Left lobe of liver (tissue), 2 donors: ENCODE results near the gene SELENOI. TPM values are rescaled to one million over a fixed set of nuclear protein-coding genes. Genes with fewer than 3 reads are reported as not detected.

Experiments
- ATAC-seq: fragments of 200-7000 bp; cut with Tn5 transposase; one replicate; pipeline ENCODE4 v1.9.1; 2020; ENCODE audit warnings: mild to moderate bottlenecking, moderate library complexity
- DNase-seq: peaks from one replicate; pipeline ENCODE4 v3.0.0-alpha.2; 2020; ENCODE audit warnings: low spot score
- total RNA-seq: library from RNA; stranded (reverse); gene quantifications from one replicate; pipeline ENCODE4 v1.2.1, GENCODE V29; 2021
- donor health status: DM: no; HTN: no; CAD: no; lungs with moderate emphysema.
- donor health status: DM: no; HTN: yes; CAD: no.

The SELENOI gene
- total RNA-seq, 1 donor from 2014 or later = 26.4 TPM

GRCh38 chr2:26401739-26402541 lies 56.0 kb downstream of the SELENOI start, which contains the start of gene DRC1:
Gene DRC1, plus strand, starts transcription at chr2:26401920. Its CDS starts 70 bp downstream, at chr2:26401990.
- DNase-seq (no peak), ATAC-seq (peak; percentile 60)

DNA sequence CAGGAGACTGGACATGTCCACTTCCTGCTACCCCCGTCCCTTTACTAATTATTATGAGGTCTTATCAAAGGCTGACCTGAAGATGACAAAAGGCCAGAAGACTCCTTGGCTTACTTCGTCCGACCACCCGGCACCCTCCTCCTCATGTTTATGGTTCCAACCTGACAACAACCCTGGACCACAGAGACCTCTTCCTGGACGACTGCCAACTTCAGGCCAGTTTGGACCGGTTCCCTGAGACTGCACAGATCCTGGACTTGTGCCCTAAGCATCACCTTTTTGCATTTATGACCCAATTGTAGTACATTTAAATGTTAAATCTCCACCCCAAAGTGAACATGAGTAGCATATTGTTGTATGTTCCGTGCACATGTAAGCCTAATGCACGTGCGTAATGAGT lies 61.6 kb downstream of the SELENOI start:
- DNase-seq = no peak
- ATAC-seq = no peak

- DNase-seq = no peak
- no peak for ATAC-seq
Measured at GRCh38 chr2:26409785-26410184, 63.8 kb downstream of the SELENOI start.

DNA sequence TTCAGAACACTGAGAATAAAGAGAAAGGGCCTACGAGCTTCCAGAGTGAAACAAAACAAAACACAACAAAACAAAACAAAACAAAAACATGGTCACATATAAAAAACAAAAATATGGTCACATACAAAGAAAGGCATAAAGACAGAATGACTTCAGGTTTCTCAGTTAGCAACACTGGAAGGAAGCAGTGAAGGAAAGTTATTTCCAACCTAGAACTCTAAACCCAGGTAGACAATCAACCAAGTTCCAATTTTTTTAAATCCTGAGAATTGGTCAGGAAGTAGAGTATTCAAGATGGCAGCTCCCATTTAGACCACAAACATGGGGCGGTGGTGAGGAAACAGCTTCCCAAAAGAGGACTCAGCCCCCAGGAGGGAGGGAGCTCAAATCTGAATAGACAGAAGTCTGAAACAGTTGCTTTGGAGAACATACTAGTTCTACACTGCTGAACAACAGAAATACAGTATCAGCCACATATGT lies 64.9 kb downstream of the SELENOI start:
- ATAC-seq (no peak), DNase-seq (no peak)

DNA sequence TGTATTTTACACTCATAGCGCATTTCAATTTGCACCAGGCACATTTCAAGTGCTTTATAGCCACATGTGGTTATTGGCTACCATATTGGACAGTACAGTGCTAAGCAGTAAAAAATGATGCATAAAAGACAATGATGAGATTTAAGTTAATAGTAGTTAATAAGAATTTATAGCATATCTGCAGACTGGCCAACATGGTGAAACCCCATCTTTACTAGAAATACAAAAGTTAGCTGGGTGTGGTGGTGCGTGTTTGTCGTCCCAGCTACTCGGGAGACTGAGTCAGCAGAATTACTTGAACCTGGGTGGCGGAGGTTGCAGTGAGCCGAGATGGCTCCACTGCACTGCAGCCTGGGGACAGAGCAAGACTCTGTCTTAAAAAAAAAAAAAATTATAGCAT lies 65.5 kb downstream of the SELENOI start:
- ATAC-seq (no peak), DNase-seq (no peak)

- DNase-seq = no peak
- peak; percentile 79 for ATAC-seq
Measured at GRCh38 chr2:26412091-26412673, 66.2 kb downstream of the SELENOI start.

GRCh38 chr2:26414311-26414710 lies 68.4 kb downstream of the SELENOI start:
- ATAC-seq (no peak), DNase-seq (no peak)

- no peak for ATAC-seq
- no peak for DNase-seq
Measured at GRCh38 chr2:26421961-26422360, 76.0 kb downstream of the SELENOI start.

GRCh38 chr2:26422947-26423629 lies 77.1 kb downstream of the SELENOI start:
- ATAC-seq = no peak
- no peak for DNase-seq

- ATAC-seq (no peak), DNase-seq (no peak)
Measured at GRCh38 chr2:26423750-26424149, 77.8 kb downstream of the SELENOI start.

GRCh38 chr2:26424221-26424620 lies 78.3 kb downstream of the SELENOI start:
- ATAC-seq = no peak

DNA sequence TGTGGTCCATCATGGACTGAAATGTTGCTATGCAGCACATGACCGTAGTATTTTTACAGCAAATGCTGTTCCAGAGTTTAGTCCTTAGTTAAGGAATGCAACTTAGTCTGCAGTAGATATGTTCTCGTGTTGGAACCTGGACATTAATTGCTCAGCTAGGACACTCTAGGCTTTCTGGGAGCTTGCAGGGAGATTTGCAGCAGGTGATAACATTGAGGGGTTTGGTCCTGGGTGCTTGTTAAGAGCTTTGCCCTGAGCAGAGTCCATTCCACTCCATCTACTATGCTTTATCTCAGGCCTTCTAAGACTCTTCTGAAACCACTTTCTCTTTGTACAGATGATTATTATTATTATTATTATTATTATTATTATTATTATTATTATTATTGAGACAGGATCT lies 82.9 kb downstream of the SELENOI start:
- ATAC-seq (no peak), DNase-seq (no peak)

More at GRCh38 chr2:26424221-26424620, 78.3 kb downstream of the SELENOI start:
- DNase-seq = no peak

DNA sequence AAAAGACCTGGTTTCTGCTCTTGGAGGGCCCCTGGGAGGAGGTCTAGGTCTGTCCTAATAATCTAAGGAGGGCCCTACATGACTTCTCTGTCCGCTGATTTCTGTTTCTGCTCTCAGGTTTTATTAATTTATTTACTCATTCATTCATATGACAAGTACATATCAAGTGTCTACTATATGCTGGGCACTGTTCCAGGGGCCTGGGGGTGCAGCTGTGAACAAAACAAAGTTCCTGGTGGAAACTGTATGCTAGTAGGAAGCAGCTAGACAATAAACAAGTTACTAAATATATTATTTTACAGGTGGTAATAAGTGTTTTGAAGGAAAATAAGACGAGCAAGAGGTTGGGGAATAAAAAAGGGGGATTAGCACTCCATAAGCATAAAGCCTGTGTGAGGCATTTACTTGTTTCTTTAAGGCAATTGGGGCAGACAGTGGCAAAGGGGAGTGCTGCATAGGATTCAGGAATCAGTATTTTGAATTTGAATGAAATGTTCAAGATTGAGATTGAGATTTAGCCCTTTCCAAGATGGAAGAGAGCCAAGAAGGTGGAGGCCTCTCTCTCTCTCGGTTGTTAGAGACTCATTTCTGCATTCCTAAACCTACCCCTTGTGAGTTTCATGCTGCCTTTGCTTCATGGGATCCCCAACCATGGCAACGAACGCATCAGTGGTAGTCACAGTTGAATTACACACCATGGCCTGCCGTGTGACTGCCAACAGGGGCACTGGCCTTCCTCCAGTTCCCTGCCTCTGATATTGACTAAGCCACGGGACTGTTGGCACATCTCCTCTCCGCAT lies 84.0 kb downstream of the SELENOI start:
- peak; percentile 61 for DNase-seq
- ATAC-seq = peak; percentile 85

- DNase-seq (no peak), ATAC-seq (no peak)
Measured at GRCh38 chr2:26430826-26431225, 84.9 kb downstream of the SELENOI start.

- ATAC-seq (no peak), DNase-seq (no peak)
Measured at GRCh38 chr2:26432363-26432762, 86.4 kb downstream of the SELENOI start.

DNA sequence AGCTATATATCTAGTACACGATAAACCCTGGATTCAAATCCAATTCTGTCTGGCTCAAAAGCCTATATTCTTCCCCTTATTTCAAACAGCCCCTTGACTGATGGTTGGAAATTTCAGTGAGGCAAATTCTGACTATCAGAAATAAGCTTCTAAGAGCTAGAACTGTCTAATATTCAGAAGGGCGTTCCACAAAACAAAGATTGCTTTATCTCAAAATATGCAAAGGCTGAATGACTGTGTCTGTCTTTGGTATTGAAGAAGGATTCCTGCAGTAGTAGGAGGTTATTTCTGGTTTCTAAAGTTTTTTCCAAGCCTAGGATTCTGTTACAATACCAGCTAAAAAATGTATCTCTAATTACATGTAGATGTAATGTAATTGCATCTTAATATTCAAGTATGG lies 86.9 kb downstream of the SELENOI start:
- no peak for ATAC-seq
- DNase-seq = no peak

DNA sequence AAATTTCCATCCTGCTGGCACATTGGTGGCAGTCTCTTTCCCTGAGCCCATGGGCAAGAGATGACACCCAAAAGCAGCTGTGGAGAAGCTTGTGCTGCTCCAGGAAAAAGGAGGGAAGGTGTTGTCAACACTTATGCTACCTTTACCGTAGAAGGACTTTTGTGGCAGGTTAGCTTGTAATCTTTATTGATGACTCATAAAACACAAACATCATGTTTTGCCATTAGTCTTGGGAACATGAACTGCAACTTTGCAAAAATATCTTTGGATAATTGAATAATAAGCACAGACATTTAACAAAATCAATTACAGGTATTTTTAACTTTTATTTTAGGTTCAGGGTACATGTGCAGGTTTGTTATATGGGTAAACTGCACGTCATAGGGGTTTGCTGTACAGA lies 89.2 kb downstream of the SELENOI start:
- DNase-seq (no peak), ATAC-seq (no peak)

GRCh38 chr2:26438526-26438925 lies 92.6 kb downstream of the SELENOI start:
- DNase-seq (no peak), ATAC-seq (no peak)

DNA sequence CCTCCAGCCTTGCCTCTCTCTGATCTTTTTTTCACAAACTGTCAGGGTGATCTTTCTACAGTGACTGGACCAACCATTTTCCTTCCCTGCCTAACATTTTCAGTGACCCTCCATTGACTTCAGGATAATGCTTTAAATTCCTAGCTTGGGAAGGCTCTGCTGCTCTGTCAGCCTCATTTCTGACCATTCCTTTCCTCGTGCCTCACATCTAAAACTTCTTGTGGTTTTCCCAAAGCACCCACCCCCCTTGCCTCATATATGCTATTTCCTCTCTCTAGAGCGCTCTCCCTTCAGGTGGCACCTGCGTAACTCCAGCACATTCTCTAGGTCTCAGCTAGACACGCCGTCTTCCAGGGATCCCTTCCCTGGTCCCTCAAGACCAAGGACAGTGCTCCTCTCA lies 93.0 kb downstream of the SELENOI start:
- ATAC-seq = no peak
- no peak for DNase-seq

DNA sequence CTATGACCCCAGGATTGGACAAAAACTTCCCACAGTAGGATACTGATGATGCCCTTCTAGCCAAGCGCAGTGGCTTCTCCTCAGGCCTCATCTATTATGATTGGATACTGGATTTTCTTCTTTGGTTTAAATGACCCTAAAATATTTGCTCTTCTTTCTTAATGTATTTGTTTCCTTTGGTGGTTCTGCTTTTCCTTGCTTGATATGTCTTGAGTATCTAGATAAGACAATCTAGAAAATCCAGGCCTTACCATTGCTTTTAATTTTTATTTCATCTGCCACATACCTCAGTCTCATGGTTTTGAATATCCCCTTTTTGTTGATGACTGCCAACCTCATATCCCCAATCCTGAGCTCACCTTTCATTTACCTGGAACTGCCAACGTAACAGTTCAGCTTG lies 96.4 kb downstream of the SELENOI start:
- ATAC-seq = no peak
- no peak for DNase-seq

GRCh38 chr2:26442707-26443106 lies 96.8 kb downstream of the SELENOI start:
- DNase-seq (no peak), ATAC-seq (no peak)
